ENCODE results near the gene ANKDD1A. TPM values are rescaled to one million over a fixed set of nuclear protein-coding genes. Genes with fewer than 3 reads are reported as not detected.
A peak's percentile ranks its signal among the peaks of the same experiment; 100 is the strongest.

ANKDD1A gene
- total and polyA plus RNA-seq, 2 experiments from 2014 or later: 6.7 to 9.3 TPM

DNA sequence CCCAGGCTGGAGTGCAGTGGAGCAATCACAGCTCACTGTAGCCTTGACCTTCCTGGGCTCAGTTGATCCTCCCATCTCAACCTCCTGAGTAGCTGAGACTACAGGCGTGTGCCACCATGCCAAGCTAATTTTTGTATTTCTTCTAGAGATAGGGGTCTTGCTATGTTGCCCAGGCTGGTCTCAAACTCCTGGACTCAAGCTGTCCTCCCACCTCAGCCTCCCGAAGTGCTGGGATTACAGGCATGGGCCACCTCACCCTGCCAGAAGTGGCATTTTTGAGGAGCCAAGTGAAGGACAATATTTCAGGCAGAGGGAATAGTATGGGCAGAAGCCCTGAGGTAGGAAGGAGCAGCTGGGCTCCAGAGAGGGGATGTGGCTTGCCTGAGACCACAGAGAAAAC is 4.7 kb downstream of the ANKDD1A start (continued):
- TF ChIP-seq, protein P1, sequence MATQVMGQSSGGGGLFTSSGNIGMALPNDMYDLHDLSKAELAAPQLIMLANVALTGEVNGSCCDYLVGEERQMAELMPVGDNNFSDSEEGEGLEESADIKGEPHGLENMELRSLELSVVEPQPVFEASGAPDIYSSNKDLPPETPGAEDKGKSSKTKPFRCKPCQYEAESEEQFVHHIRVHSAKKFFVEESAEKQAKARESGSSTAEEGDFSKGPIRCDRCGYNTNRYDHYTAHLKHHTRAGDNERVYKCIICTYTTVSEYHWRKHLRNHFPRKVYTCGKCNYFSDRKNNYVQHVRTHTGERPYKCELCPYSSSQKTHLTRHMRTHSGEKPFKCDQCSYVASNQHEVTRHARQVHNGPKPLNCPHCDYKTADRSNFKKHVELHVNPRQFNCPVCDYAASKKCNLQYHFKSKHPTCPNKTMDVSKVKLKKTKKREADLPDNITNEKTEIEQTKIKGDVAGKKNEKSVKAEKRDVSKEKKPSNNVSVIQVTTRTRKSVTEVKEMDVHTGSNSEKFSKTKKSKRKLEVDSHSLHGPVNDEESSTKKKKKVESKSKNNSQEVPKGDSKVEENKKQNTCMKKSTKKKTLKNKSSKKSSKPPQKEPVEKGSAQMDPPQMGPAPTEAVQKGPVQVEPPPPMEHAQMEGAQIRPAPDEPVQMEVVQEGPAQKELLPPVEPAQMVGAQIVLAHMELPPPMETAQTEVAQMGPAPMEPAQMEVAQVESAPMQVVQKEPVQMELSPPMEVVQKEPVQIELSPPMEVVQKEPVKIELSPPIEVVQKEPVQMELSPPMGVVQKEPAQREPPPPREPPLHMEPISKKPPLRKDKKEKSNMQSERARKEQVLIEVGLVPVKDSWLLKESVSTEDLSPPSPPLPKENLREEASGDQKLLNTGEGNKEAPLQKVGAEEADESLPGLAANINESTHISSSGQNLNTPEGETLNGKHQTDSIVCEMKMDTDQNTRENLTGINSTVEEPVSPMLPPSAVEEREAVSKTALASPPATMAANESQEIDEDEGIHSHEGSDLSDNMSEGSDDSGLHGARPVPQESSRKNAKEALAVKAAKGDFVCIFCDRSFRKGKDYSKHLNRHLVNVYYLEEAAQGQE (IDR thresholded peaks at IDR 0.05; ENCODE audit: unreplicated experiment): no peak
- TF ChIP-seq, protein P2, sequence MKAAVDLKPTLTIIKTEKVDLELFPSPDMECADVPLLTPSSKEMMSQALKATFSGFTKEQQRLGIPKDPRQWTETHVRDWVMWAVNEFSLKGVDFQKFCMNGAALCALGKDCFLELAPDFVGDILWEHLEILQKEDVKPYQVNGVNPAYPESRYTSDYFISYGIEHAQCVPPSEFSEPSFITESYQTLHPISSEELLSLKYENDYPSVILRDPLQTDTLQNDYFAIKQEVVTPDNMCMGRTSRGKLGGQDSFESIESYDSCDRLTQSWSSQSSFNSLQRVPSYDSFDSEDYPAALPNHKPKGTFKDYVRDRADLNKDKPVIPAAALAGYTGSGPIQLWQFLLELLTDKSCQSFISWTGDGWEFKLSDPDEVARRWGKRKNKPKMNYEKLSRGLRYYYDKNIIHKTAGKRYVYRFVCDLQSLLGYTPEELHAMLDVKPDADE (IDR thresholded peaks at IDR 0.05): no peak

DNA sequence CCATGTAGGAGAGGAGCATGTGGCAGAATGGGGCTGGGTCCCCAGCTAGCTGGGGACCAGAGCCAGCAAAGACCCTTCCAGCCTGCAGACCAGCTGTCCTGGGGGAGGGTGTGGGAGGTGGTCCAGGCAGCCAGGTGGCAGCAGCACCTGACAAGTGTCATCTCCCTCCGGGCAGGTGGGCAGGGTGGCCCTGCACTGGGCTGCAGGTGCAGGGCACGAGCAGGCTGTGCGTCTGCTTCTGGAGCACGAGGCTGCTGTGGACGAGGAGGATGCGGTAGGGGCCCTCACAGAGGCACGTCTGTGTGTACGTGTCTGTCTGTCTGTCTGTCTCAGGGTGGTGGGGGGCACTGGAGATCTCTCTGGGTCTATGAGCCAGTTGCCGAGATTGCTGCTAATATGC is 5.5 kb downstream of the ANKDD1A start:
- TF ChIP-seq EZH2 (IDR thresholded peaks at IDR 0.05; ENCODE audit: low read depth, unreplicated experiment): no peak
- TF ChIP-seq JUNB (IDR thresholded peaks at IDR 0.05; ENCODE audit: unreplicated experiment): no peak
- TF ChIP-seq, protein P1 (IDR thresholded peaks at IDR 0.05; ENCODE audit: unreplicated experiment): no peak
- TF ChIP-seq ZNF331 (CRISPR knock-in tag; IDR thresholded peaks at IDR 0.05; ENCODE audit: low read depth): no peak
- TF ChIP-seq, protein P3, sequence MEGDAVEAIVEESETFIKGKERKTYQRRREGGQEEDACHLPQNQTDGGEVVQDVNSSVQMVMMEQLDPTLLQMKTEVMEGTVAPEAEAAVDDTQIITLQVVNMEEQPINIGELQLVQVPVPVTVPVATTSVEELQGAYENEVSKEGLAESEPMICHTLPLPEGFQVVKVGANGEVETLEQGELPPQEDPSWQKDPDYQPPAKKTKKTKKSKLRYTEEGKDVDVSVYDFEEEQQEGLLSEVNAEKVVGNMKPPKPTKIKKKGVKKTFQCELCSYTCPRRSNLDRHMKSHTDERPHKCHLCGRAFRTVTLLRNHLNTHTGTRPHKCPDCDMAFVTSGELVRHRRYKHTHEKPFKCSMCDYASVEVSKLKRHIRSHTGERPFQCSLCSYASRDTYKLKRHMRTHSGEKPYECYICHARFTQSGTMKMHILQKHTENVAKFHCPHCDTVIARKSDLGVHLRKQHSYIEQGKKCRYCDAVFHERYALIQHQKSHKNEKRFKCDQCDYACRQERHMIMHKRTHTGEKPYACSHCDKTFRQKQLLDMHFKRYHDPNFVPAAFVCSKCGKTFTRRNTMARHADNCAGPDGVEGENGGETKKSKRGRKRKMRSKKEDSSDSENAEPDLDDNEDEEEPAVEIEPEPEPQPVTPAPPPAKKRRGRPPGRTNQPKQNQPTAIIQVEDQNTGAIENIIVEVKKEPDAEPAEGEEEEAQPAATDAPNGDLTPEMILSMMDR (conservative IDR thresholded peaks at IDR 0.05; ENCODE audit: low read depth in 2 of 2): peak in 1 of 2 experiments; percentile 26; a peak in 2 of 4 replicates
- Histone ChIP-seq H3K9me2 (ENCODE audit: insufficient read depth) (no peaks in the 10 kb centered on the region), H2AFZ (no peak overlapping the region), H3K4me2 (no peak overlapping the region), H3K4me1 (ENCODE audit: insufficient read depth) (peaks cover 22% of the 10 kb centered on the region), H3K4me3 (no peak overlapping the region), H3K79me2 (replicated peaks; ENCODE audit: insufficient read depth) (no peaks in the 10 kb centered on the region), H4K20me1 (replicated peaks; ENCODE audit: insufficient read depth) (no peaks in the 10 kb centered on the region), H3K36me3 (ENCODE audit: insufficient read depth) (no peaks in the 10 kb centered on the region), H3F3A (replicated peaks; ENCODE audit: low read depth) (0 out of 2 replicates have a peak, but pooled peaks cover 6% of the 10 kb centered on the region), H3K27me3 (ENCODE audit: insufficient read depth) (peaks cover 9% of the 10 kb centered on the region), H3K27ac (ENCODE audit: low read depth) (no peak overlapping the region)
- Mint-ChIP-seq H3K27ac (no peak overlapping the region), H3K36me3 (ENCODE audit: low read depth) (no peaks in the 10 kb centered on the region), H3K27me3 (ENCODE audit: insufficient read depth, low read depth, poor library complexity) (peaks cover 24% of the 10 kb centered on the region), H3K4me3 (no peak overlapping the region), H3K4me1 (peaks cover 29% of the 10 kb centered on the region), H3K9me3 (no peaks in the 10 kb centered on the region; the same call in 2 of the 3 replicates)
- no peak for ATAC-seq
- DNase-seq (ENCODE audit: low spot score): no peak

Data from GM23338 (cell line).